HG03060 (cell line): ENCODE measurements around the gene BEX2.
"Not testable (repeated sequence)": the region's sequence is repeated elsewhere in the genome, so short reads cannot be mapped to it uniquely, and the experiment has no call there.

Experiments
- ATAC-seq: cut with Tn5 transposase; IDR thresholded peaks from one replicate; pipeline ENCODE4 v1.9.1; 2021; ENCODE audit warnings: low read depth, moderate number of reproducible peaks; ENCODE audit not compliant: unreplicated experiment

The BEX2 gene

GRCh38 chrX:103310555-103311398, at the start of gene BEX2:
BEX2 (minus strand) TSS chrX:103310990; CDS start chrX:103309976, 1,014 bp downstream.
- ATAC-seq, result peak; percentile 88

DNA sequence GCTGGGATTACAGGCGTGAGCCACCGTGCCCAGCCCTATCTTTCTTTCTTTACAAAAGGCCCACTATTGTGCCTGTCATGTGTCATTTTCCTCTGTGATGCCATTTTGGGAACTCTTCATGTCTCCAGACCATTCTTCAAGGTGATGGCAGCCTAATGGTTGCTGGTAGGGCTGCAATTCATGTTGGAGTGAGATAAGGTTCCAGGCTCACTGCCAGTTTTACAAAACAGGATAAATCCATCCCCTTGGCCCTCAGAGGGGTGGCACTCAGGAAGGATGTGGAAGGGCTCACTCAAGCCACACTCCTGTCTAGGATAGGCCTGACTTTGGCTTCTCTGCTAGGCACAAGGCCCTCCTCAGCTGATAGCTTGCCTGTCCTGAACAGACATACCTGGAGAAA, 49.3 kb upstream of the BEX2 start:
- ATAC-seq, result no peak

DNA sequence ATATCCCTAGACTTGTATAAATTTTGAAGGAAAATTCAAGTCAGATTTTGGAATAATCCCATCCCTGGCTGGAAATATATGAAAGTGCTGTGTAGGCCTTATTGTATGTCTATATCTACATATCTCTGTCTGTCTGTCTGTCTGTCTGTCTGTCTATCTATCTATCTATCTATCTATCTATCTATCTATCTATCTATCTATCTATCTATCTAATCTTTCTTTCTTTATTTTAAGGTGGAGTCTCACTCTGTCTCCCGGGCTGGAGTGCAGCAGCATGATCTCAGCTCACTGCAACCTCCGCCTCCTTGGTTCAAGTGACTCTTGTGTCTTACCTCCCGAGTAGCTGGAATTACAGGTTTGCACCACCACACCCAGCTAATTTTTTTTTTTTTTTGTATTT, 48.8 kb upstream of the BEX2 start:
- ATAC-seq, result not testable (repeated sequence)

GRCh38 chrX:103357871-103358270, 47.1 kb upstream of the BEX2 start:
- ATAC-seq, result no peak

- ATAC-seq, result no peak
Observed at GRCh38 chrX:103356858-103357257, 46.1 kb upstream of the BEX2 start.

GRCh38 chrX:103356130-103356798, 45.5 kb upstream of the BEX2 start, which contains the start of gene TCEAL9:
TCEAL9 (plus strand) TSS chrX:103356506; CDS start chrX:103357685, 1,179 bp downstream.
- no peak for ATAC-seq

DNA sequence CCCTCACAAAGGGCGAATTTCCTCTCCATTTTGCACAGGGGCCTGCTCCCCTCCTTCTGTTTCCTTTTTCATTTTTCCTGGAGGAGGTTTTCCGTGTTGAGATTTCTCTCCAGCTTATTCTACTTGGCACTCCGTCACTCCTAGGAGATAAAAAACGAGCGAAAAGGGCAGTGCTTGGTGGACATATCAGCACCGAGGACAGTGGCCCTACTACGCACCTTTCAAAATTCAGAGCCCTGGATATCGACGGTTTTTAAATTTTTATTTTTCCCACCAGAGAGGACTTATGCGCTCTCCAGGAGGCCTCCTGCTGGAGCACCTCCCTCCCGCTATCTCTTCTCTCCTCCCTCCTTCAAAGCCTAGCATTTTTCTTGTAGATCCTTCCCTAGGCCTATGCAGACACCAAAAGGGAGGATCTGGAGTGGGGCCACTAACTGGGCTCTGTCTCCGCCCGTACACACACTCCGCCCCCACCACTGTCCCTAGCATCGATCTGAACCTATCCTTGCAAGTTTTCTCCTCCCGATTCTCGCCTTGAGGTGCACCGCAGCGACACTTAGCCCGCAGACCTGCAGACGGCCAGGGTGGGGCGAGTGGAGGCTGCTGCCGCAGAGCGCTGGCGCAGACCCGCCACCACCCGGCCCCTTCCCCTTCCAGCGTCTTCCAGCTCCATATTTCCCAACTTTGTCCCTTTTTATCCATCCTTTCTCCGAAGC, 37.0 kb upstream of the BEX2 start:
- ATAC-seq, result no peak

DNA sequence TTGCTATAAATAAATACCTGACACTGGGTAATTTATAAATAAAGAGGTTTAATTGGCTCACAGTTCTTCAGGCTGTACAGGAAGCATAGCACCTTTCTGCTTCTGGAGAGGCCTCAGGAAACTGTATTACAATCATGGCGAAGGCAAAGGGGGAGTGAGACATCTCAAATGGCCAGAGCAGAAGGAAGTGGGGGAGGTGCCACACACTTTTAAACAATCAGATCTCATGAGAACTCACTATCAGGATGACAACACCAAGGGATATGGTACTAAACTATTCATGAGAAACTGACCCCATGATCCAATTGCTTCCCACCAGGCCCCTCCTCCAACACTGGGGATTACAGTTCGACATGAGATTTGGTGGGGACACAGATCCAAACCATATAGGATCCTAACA, 33.8 kb upstream of the BEX2 start:
- no peak for ATAC-seq

DNA sequence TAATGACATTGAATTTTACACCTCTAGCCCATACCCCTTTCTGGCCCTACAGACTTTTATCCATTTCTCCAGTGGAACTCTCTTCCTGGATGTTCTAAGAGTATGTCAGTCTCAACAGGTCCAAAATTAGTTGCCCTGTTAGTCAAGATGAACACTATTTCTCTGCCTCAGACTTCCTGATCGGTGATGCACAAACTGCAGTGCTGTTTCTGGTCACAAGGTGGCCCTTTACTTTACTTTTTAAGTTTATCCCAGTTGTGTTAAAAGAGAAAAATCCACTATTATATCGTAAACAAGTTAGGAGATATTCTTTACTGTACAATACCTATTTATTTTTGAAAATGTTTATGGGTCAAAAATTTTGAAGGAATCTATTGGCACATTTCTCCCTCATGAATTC, 32.3 kb upstream of the BEX2 start:
- ATAC-seq, result no peak

DNA sequence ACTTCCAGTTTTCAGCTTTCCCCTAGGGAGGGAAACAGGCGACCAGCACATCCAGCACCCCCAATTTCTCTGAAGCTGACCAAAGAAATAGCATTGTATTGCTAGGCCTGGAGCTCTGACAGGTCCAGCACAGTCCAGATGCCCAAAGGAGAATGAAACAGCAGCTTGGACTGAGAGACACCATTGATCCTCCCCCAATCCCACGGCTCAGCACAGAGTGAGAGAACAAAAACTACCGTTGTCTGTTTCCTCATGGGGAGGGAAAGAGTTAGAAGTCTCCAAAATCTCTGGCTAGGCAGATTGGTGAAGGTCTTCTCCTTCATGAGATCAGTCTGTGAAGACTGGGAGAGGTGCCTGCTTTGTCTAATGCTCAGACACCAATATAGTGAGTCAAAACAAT, 27.9 kb upstream of the BEX2 start:
- ATAC-seq, result no peak

DNA sequence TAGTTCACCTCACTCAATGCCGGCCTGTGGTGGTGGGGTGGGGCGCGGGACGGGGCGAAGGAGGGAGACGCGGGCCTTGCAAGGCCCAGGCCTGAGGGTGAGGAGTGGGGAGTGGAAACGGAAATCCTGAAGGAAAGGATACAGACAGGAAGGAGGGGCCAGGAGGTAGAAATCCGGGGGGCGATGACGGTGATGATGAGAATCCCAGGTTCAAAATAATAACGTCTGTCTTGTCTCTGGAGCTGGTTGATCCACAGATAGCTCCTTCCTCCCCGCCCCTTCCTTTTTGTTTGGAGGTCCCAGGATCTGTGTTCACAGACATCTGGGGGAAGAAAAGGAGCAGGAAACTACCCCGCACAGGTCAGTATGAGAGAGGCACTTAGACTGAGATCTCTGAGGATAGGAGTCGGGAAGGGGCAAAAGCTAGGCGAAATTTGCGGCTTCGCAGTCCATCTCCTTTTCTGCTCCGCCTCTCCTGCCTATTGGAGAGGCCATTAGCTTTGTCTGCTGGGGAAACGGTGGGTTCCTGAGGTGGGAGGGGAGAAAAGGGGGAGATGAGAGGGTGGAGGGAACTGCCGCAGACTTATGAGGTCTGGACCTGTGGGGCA, 20.0 kb upstream of the BEX2 start:
- ATAC-seq, result no peak

GRCh38 chrX:103329991-103330390, 19.2 kb upstream of the BEX2 start, which contains the start of gene TCEAL7:
TCEAL7 (plus strand) TSS chrX:103330239; CDS start chrX:103331404, 1,165 bp downstream.
- no peak for ATAC-seq

DNA sequence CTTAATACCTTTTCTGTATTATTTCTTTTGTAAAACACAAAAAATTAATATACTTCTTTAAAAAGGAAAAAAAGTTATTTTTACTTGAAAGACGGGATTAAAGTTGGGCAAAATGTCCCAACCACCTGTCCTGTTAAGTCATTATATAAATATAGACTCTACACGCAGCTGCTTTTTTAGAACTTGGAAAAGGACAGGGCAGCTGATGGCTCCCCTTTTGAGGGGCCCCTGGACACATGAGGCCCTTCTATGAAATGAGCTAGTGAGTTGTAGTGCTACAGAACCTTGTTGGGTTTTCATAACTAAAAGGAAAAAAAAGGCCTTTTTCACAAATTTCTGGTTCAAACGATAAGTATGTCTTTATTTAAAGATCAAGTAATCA, 600 bp upstream of the BEX2 start:
- no peak for ATAC-seq

DNA sequence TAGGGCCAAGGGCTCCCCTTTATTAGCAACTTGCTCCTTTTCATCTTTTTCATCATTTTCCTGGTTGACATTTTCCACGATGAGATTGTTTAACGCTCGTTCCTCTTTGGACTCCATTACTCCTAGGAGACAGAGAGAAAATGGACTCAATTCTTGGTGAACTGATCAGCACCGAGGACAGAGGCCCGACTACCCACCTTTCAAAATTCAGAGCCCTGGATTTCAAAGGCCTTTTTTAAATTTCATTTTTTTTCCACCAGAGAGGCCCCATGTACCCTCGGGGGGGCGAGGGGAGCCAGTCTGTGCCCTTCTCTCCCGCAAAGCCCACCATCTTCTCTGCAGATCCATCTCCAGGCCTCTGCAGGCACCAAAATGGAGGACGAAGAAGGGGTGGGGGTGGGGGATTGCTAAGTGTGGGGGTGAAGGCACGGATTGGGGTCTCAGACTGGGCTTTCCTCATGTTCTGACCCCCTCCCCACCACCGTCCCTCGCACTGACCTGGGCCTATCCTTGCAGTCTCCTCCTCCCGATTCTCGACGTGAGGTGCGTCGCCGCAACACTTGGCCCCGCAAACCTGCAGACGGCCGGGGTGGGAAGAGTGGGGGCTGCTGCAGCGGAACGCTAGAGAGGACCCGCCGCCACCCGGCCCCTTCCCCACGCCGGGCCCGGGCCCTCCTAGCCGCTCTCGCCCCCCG, 783 bp downstream of the BEX2 start:
- no peak for ATAC-seq

GRCh38 chrX:103305666-103306065, 5.1 kb downstream of the BEX2 start:
- ATAC-seq, result not testable (repeated sequence)

DNA sequence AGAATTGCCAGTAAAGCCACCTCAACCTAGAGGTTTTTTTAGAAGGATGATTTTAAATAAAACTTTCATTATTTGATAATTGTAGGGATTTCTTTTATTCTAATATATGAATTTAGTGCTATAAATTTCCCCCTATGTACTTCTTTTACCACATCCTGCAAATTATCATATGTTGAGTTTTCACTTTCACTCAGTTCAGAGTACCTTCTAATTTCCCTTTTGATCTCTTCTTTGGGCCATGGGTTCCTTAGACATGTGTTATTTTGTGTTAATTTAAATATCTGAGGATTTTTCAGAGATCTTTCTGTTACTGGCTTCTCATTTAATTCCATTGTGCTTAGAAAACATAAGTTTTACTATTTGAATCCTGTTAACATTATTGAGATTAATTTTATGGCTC, 6.1 kb downstream of the BEX2 start:
- no peak for ATAC-seq

DNA sequence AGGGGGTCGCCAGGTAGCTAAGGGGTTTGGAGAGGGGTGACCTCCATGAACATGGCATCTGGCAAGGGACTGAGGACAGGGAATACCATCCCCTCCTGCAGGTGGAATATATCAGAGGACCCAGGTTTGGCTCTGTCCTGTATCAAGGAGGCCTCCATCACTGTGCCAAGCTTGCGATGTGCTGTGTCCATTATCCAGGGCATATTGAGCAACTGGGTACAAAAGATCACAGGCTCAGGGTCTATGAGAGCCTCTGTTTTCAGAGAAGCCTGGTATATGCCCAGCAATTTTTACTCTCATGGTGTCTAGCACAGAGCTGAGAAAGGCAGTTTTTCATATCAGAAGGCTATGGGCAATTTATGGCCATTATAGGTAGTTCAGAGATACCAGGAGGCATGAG, 17.7 kb downstream of the BEX2 start:
- ATAC-seq, result no peak

DNA sequence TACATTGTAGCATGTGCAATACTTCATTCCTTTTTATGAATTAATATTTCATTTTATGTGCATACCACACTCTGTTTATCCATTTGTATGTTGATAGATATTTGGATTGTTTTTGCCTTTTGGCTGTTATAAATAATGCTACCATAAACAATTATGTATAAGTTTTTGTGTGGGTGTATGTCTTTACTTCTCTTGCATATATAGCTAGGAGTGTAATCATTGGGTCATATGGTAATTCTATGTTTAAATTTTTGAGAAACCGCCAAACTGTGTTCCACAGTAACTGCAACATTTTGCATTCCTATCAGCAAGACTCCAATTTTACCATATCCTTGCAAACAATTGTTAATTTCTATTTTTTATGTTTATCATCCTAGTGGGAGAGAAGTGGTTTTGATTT, 31.2 kb downstream of the BEX2 start:
- ATAC-seq, result no peak

- ATAC-seq, result no peak
Observed at GRCh38 chrX:103276581-103277002, 34.2 kb downstream of the BEX2 start, which contains the start of gene TCEAL5. TCEAL5 (minus strand) TSS chrX:103276750; CDS start chrX:103274563, 2,187 bp downstream.

- ATAC-seq, result no peak
Observed at GRCh38 chrX:103275947-103276567, 34.7 kb downstream of the BEX2 start.
